Adipose tissue (tissue), 3 donors: Measurements from ENCODE around the gene ATCAY. TPM values are rescaled to one million over a fixed set of nuclear protein-coding genes. Genes with fewer than 3 reads are reported as not detected.
"Not testable (repeated sequence)": the region's sequence is repeated elsewhere in the genome, so short reads cannot be mapped to it uniquely, and the experiment has no call there.

Experiments used
- H3K27ac ChIP-seq: one replicate; pipeline ENCODE4 v1.5.1; 2013; ENCODE audit warnings: low read depth, low read length
- WGBS, 3 donors: extraction: QIAGEN DNeasy Blood & Tissue Kit; methylation state at CpG; one replicate each; pipeline ENCODE4 v1.1.7; 2013; 5-methylcytosine and 5-hydroxymethylcytosine counted together
- polyA plus RNA-seq, 3 donors: library from polyadenylated mRNA; stranded (reverse); fragments of 200-250 nt; gene quantifications; one replicate each; pipeline ENCODE4 v1.2.3, GENCODE V29; 2013
- donor health status: healthy with polysubstance abuse.
- donor health status: Bipolar disorder and iron deficiency.
- donor health status: healthy.

Gene ATCAY
- polyA plus RNA-seq, 3 donors = 0.10 TPM; not detected in 2

DNA sequence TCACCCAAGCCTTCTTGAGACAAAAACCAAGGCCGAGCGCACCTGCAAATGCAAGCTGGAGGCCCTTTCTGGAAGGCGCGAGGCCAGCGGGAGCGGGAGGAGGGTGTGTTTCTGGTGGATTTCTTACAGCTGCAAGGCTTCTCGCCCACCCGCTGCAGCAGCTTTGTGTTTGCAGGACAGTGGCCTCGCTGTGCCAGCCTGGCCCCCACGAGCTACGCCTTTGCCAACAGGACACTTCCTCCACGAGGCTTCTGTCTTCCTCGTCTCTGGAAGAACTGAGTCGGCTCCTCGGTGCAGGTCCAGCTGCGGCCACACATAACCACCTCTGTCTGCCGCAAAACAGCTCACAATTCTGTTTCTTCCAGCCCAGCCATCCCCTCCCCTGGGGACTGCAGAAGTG, 10.1 kb downstream of the ATCAY start:
- H3K27ac ChIP-seq = no peak overlapping the region
- 52 to 80% (median 78%) methylated on average over 17 of the region's 17 CpGs for WGBS, 3 donors

DNA sequence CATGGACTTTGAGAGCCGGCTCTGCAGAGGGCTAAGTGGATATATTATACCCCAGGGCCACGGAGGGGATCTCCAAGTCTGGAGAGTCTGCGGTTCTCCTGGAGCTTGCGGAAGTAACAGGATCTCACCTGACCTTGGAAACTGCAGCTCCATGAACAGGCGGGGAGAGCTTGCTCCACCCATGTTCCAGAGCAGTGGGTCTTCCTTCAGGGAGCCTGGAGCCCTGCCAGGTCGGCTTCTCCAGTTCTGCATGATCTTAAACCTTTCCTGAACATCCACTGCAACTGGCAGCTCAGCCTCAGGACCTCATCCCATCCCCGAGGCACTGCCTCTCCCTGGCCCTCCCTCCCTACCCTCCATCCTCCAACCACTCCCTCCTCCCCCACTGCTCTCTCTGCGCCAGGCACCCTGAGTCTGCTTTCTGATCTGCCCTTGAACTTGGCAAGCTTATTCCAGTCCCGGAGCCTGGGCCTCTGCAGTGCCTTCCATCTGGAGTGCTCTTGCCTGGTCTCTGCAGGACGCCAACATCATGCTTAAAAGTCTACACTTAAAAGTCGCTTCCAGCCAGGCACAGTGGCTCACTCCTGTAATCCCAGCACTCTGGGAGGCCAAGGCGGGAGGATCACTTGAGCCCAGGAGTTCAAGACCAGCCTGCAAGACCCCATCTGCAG, 13.2 kb downstream of the ATCAY start:
- 52 to 71% (median 62%) methylated on average over 12 of the region's 12 CpGs for WGBS, 3 donors
- no peak overlapping the region for H3K27ac ChIP-seq

DNA sequence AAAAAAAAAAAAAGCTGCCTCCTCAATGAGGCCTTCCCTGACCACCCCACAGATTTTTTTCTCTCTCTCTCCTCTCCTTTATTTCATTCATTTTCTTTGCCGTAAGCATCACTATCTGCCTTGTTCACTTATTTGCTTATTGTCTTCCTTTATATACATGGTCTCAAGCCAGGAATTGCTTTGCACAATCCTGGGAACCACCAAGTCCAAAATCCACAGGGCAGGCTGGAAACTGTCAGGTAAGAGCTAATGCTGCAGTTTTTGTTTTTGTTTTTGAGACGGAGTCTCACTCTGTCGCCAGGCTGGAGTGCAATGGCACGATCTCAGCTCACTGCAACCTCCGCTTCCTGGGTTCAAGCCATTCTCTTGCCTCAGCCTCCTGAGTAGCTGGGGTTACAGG, 14.5 kb downstream of the ATCAY start:
- WGBS, 3 donors = 78 to 86% (median 83%) methylated on average over 5 of the region's 5 CpGs
- H3K27ac ChIP-seq = not testable (repeated sequence)

DNA sequence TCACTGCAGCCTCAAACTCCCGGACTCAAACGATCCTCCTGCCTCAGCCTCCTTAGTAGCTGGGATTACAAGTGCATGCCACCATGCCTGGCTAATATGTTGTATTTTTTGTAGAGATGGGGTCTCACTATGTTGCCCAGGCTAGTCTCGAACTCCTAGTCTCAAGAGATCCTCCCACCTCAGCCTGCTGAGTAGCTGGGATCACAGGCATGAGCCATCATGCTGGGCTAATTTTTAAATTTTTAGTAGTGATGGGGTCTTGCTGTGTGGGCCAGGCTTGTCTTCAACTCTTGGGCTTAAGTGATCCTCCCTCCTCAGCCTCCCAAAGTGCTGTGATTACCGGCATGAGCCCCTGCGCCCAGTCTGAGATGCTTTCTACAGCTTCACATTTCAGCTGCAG, 15.3 kb downstream of the ATCAY start:
- no peak overlapping the region for H3K27ac ChIP-seq
- 70 to 91% (median 90%) methylated on average over 5 of the region's 5 CpGs for WGBS, 3 donors

DNA sequence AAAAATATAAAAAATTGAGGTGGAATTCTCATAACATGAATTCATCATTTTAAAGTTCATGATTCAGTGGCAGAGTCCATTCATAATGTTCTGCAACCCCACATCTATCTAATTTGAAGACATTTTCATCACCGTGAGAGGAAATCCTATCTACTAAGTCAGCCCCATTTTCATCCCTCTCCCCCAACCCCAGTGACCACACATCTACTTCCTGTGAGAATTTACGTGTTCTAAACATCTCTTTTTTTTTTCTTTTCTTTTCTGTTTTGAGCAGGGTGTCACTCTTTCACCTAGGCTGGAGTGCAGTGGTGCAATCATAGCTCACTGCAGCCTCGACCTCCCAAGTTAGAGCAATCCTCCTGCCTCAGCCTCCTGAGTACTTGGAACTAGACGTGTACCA, 17.5 kb downstream of the ATCAY start:
- no peak overlapping the region for H3K27ac ChIP-seq
- 58 to 75% (median 64%) methylated on average over 4 of the region's 4 CpGs for WGBS, 3 donors

DNA sequence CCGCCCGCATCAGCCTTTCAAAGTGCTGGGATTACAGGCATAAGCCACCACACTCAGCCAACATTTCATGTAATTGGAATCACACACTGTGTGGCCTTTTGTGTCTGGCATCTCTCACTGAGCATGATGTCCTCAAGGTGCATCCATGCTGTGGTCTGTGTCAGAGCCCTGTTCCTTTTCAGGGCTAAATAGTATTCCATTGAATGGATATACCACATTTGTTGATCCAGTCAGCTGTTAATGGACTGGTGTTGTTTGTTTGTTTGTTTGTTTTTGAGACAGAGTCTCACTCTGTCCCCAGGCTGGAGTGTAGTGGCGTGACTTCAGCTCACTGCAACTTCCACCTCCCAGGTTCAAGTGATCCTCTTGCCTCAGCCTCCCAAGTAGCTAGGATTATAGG, 17.9 kb downstream of the ATCAY start:
- WGBS, 3 donors = 85 to 97% (median 96%) methylated on average over 3 of the region's 3 CpGs
- H3K27ac ChIP-seq = no peak overlapping the region

DNA sequence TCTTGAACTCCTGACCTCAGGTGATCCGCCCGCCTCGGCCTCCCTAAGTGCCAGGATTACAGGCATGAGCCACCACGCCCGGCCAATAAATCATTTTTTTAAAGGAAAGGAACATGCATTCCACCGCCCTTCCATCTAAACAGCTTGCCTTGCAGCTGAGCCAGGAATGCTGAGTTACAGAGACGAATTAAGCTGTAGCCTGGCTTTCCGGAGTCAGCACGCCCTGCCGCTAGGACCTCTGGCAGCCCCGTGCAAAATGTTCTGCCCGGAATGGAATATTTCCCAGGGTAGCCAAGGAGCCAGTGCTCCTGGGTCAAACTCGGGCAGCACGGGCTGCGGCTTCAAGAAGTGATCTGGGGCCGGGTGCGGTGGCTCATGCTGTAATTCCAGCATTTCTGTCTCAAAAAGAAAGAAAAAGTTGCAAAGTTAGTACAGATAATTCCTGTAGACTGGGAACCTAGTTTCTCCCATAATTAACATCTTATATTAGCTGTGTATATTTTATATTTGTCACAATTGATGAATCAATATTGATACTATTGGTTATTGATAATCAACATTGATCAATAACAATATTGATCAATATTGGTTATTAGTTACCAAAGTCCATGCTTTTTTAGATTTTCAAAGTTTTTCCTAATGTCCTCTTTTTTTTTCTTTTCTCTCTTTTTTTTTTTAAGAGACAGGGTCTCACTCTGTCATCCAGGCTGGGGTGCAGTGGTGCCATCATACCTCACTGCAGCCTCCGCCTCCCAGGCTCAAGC, 19.2 kb downstream of the ATCAY start:
- WGBS, 3 donors = 48 to 65% (median 55%) methylated on average over 18 of the region's 18 CpGs
- no peak overlapping the region for H3K27ac ChIP-seq

DNA sequence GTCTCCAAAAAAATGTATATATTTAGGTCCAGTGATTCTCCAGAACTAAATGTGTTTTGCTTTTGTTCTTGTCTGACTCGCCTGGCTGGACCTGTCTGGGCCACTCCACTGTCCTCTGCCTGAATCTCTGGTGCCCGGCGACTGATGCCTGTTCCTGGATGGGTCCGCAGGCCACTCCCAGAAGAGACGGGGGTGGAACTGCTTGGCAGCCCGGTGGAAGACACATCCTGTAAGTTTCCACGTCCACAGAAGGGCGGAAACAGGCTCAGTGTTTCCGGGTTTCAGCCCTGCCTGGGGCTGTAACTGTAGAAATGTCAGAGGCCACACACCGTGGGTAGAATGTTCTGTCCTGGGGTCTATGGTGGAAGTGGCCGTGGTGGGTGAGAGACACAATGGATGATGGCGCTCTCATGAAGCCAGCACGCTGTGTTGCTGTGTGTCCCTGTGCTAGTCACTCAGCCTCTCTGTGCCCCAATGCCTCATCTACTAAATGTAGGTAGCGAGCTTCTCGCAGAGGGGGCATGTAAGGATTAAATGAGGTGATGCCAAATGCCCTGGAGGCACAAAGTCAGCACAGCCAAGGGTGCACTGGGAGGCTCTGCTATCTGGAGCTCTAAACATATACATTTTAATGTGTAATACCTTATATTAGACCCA, 22.0 kb downstream of the ATCAY start:
- no peak overlapping the region for H3K27ac ChIP-seq
- WGBS, 3 donors = 72 to 75% (median 72%) methylated on average over 15 of the region's 15 CpGs

DNA sequence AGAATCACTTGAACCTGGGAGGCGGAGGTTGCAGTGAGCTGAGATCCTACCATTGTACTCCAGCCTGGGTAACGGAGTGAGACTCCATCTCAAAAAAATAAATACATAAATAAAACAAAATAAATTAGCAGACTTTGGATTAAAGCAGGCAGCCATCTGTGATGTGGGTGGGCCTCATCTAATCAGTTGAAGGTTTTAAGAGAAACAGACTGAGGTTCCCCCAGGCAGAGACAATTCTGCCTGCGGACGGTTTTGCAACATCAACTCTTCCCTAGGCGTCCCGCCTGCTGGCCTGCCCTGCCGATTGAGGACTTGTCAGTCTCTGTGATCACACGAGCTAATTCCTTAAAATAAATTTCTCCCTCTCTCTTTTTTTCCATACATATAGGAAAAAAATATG, 23.7 kb downstream of the ATCAY start:
- 89 to 94% (median 93%) methylated on average over 8 of the region's 8 CpGs for WGBS, 3 donors
- no peak overlapping the region for H3K27ac ChIP-seq

DNA sequence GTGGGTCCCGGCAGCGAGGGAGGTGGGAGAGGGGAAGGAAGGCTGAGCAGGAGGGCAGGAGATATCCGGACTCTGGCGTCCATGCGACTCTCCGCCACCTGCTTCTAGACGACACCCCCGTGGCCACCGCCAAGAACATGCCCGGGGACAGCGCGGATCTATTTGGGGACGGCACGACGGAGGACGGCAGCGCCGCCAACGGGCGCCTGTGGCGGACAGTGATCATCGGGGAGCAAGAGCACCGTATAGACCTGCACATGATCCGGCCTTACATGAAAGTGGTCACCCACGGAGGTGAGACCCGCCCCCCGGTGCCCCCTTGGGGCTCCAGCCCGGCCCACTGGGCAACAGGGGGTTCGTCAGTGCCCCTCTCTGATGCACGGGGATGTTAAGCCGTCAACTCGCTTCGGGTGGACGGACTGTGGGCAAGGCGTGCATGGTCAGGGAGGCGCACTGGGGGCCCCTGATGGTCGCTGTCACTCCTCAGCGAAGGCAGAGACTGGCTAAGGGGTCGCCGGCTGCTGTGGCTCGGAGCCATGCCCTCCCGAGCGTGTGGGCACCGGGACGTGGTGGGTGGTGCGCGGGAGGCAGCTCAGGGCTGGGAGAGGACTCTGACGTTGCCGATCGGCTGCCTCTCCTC, 27.3 kb downstream of the ATCAY start:
- H3K27ac ChIP-seq = no peak overlapping the region
- WGBS, 3 donors = 79 to 87% (median 86%) methylated on average over 49 to 50 of the region's 50 CpGs

DNA sequence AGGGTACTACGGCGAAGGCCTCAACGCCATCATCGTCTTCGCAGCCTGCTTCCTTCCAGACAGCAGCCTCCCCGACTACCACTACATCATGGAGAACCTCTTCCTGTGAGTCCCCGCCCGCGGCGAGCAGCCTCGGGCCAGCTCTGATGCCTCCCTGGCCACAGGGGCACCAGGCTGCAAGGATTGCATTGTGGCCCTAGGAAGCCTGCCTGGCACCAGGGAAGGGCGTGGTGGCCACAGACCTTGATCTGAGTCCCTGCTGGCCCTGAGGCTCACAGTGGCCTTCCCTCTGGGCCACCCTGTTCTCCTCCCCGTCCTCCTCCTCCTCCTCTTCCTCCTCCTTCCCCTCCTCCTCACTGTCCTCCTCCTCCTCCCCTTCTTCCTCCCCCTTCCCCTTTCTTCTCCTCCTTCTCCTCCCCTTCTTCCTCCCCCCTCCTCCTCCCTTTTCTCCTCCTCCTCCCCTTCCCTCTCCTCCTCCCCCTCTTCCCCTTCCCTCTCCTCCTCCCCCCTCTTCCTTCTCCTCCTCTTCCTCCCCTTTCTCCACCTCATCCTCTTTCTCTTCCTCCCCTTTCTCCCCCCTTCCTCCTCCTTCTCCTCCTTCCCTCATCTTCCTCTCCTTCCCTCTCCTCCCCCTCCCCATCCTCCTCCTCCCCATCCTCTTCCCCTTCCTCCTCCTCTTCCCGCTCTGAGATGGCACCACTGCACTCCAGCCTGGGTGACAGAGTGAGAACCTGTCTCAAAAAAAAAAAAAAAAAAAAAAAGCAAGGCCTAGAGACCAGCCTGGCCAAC, 28.0 kb downstream of the ATCAY start:
- H3K27ac ChIP-seq = no peak overlapping the region
- WGBS, 3 donors = 63 to 70% (median 68%) methylated on average over 14 of the region's 14 CpGs

DNA sequence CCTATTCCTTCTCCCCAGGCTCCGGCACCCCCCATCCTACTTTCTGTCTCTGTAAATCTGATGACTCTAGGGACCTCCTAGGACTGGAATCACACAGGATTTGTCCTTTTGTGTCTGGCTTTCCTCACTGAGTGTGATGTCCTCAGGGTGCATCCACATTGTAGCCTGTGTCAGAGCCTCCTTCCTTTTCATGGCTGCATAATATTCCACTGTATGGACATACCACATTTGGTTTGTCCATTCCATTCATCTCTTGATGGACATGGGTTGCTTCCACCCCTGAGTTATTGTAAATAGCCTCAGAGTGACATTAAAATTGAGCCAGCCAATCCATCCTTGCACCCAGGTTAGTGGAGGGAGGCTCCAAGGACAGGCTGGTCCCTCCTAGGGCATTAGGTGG, 29.6 kb downstream of the ATCAY start:
- WGBS, 3 donors = 97 to 100% (median 100%) methylated on average over 1 of the region's 1 CpG
- H3K27ac ChIP-seq = no peak overlapping the region

DNA sequence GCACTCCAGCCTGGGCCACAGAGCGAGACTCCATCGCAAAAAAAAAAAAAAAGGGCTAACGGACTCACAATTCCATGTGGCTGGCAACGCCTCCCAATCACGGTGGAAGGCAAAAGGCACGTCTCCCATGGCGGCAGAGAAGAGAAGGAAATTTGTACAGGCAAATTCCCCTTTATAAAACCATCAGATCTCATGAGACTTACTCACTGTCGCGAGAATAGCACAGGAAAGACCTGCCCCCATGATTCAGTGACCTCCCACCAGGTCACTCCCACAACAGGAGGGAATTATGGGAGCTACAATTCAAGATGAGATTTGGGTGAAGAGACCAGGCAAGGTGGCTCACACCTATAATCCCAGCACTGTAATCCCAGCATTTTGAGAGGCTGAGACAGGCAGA, 33.7 kb downstream of the ATCAY start:
- WGBS, 3 donors = 70 to 79% (median 75%) methylated on average over 6 to 9 of the region's 9 CpGs
- no peak overlapping the region for H3K27ac ChIP-seq

DNA sequence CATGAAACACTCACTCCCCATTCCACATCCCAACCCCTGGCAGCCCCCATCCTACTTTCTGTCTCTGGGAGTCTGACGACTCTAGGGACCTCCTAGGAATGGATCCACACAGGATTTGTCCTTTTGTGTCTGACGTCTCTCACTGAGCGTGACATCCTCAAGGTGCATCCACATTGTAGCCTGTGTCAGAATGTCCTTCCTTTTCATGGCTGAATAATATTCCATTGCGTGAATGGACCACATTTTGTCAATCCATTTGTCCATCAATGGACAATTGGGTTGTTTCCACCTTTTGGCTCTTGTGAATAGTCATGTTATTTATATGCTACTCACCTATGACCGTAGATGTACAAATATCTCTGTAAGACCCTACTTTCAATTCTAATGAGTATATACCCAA, 35.5 kb downstream of the ATCAY start:
- no peak overlapping the region for H3K27ac ChIP-seq
- 90 to 95% (median 93%) methylated on average over 5 of the region's 5 CpGs for WGBS, 3 donors

DNA sequence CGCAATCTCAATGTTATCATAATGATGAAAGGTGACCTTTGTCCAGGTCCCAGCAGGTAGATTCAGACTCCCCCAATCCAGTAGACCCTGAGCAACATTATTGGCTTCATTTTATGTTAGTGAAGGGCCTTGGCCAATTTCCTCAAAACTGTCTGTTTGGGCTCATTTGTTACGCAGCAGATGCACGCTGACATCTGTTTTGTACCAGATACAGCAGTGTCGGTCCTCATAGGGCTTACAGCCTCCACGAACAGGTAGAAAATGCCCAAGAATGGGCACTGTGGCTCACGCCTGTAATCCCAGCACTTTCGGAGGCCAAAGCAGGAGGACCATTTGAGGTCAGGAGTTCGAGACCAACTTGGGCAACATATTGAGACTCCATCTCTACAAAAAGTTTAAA, 39.3 kb downstream of the ATCAY start:
- H3K27ac ChIP-seq = no peak overlapping the region
- 95 to 96% (median 95%) methylated on average over 8 of the region's 8 CpGs for whole genome bisulfite sequencing, 3 donors

DNA sequence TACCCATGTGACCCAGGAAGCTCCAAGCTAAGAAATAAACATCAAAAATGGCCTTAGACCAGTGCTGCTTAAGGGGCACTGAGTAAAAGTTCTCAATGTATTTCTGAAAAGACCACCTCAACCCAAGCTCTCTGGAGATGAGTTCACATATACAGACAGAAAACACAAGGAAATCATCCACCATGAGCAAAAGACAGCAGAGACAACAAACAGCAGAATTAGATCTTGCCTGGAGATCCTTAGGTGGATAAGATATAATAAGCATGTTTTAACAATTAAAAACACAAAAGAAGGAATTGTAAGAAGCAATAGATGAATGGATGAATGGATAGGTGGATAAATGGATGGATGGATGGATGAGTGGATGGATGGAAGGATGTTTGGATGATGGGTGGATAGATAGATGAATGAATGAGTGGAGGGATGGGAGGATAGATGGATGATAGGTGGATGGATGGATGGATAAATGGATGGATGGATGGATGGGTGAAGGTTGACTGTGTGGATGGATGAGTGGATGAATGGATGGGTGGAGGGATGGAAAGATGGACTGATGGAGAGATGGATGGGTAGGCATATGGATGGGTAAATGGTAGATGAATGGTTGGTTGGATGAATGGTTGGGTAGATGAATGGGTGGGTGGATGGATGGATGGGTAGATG, 42.7 kb downstream of the ATCAY start:
- no peak overlapping the region for H3K27ac ChIP-seq

DNA sequence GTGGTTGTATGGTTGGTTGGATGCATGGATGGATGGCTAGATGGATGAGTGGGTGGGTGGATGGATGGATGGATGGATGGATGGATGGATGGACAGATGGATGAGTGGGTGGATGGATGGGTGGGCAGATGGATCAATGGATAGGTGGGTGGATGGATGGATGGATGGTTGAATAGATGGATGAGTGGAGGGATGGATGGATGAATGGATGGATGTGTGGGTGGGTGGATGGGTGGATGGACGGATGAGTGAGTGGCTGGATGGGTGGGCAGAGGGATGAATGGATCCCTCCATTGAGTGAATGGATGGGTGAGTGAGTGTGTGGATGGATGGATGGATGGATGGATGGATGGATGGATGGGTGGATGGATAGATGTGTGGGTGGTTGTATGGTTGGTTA, 43.4 kb downstream of the ATCAY start:
- 69 to 89% (median 82%) methylated on average over 1 of the region's 1 CpG for WGBS, 3 donors
- no peak overlapping the region for H3K27ac ChIP-seq

DNA sequence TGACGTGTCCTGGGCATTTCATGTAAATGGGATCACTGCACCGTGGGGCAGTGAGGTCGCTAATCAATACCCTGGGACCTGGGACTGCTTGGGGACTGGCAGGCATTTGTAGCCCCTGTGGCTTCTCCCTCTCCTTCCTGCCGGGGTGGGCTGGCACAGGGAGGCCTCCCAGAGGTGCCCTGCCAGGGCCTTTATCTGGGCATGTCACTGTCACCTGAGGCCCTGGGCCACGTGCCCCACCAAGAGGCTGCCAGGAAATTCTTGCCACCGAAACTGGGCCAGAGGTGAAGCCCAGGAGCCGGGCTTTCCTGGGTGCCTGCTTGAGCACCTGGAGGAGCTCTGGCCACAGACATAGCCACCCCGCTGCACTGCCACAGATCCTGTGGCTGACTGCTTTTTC, 50.6 kb downstream of the ATCAY start:
- no peak overlapping the region for H3K27ac ChIP-seq
- 37 to 76% (median 74%) methylated on average over 8 of the region's 8 CpGs for WGBS, 3 donors
